HG03175 (cell line): ENCODE measurements around the gene IDH1.
"Not testable (repeated sequence)": the region's sequence is repeated elsewhere in the genome, so short reads cannot be mapped to it uniquely, and the experiment has no call there.

Source experiments
- ATAC-seq: cut with Tn5 transposase; IDR thresholded peaks from one replicate; pipeline ENCODE4 v1.9.1; 2021; ENCODE audit warnings: mild to moderate bottlenecking, moderate library complexity; ENCODE audit not compliant: unreplicated experiment

The IDH1 gene

DNA sequence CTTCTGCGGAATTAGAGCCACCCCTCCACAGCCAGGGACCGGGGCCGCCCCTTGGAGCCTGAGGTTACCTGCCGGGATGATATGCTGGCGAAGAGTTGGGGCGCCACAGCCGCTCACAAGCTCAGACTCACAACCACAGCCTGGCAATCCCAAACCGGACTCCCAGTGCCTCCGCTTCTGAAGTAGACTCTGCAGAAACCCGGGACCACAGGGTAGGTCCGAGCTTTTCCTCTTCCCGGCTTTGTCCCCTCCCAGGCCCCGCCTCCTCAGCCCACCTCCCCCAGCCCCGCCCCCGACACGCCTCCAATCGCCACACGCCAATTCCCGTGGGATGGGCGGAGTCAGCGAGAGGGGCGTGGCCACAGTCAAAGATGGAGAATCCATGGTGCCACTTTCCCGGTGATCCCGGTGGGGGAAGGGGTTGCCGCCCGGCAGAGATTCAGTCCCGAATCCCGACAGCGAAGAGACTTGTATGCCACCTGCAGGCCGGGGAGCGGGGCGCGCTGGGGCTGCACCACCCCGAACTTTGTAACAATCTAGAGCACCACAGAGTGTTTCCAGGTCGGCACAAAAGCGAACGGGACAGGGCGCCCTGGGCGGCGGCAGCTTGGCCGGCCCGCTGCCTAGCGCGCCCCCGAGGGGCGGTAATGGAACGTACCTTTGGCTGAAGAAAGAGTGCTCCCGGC is at the start of gene IDH1:
Gene IDH1, minus strand, starts transcription at position 201 of the 686 bp plus-strand sequence. CDS start 3,520 bp downstream, outside the sequence.
- ATAC-seq: peak; percentile 79

DNA sequence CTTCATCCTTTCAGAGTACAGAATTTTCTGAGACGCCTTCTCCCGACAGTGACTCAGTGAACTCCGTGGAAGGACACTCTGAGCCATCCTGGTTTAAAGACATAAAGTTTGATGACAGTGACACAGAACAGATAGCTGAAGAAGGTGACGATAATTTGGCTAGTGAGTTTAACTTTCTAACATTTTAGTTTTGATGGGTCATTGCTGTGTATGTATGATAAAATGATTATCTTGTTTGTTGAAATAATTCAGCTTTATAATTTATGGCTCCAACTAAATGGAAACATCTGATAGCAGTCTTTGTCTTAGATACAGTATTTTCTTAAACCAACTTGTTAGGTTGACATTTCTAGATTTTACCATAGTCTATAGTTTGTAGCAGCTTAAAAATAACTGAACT is 49.3 kb upstream of the IDH1 start:
- ATAC-seq: no peak

DNA sequence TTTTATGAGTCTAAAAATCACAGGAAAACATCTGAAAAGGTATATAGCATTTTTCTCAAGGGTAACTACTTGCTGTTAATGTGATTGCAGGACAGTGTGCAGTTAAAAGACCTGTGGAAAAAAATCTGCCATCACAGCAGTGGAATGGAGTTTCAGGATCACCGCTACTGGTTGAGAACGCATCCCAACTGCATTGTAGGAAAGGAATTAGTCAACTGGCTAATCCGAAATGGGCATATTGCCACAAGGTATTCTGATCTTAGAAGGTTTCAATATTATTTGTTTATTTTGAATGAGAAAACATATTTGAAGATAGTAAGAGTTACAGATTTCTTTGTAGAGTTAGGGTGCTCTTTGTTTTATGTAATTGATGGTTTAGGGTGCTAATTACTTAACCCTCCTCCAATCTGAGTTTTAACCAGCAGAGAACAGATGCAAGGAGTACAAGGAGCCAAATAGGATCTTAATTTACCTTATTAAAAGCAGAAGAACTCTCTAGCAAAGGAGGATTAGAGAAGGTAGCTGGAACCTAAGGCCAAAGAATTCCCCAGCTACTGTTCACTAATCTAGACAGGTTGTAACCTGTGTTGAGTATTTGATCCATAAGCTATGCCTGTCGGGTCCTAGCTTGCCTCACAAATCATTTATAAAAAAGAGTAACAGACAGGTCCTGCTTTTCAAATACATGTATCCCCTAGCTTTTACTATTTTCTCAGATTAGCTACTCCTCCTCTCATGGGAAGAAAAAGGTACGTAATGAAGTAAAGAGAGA is 46.2 kb upstream of the IDH1 start:
- ATAC-seq: no peak

- ATAC-seq: no peak
Measured at GRCh38 chr2:208297961-208298360, 43.1 kb upstream of the IDH1 start.

DNA sequence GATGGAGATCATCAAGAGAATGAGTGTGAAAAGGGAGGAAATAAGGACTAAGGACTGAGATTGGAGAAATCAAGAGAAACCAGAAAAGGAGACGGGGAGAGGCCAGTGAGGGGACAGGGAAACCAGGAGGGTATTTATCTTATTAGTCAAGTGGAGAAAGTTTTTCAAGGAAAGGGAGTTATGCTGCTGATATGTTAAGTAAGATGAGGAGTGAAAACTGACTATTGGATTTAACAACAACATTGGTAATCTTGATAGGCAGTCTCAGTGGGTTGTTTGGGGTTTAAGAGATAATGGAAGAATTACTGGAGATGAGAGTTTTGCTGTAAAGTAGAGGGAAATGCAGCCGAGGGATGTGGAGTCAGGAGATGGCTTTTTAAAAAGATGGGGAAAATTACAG is 41.7 kb upstream of the IDH1 start:
- no peak for ATAC-seq

- no peak for ATAC-seq
Measured at GRCh38 chr2:208295834-208296233, 41.0 kb upstream of the IDH1 start.

GRCh38 chr2:208294482-208295024 is 39.7 kb upstream of the IDH1 start:
- ATAC-seq: no peak

- no peak for ATAC-seq
Measured at GRCh38 chr2:208285853-208286252, 31.0 kb upstream of the IDH1 start.

GRCh38 chr2:208280933-208281332 is 26.1 kb upstream of the IDH1 start:
- ATAC-seq: no peak

- ATAC-seq: no peak
Measured at GRCh38 chr2:208280234-208280633, 25.4 kb upstream of the IDH1 start.

GRCh38 chr2:208279236-208279635 is 24.4 kb upstream of the IDH1 start:
- ATAC-seq: no peak

GRCh38 chr2:208278549-208278948 is 23.7 kb upstream of the IDH1 start:
- ATAC-seq: no peak

DNA sequence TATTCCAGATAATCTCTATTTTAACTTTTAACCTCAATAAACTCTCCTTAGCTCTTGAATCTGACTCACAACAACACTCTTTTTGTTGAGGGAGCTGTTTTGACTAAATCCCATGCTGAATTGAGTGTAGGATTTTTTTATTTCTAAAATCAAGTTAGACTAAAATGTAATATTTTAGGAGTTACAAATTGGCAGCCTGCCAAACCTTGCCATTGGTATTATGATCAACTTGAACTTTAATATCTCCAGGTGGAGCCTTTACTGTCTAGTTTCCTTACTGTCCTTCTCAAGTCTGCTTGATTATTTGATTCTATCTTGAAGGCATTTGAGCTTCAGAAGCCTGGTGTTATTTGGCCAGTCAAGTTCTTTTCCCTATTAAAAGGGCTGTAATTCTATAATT is 19.9 kb upstream of the IDH1 start:
- no peak for ATAC-seq

- ATAC-seq: no peak
Measured at GRCh38 chr2:208269091-208269490, 14.2 kb upstream of the IDH1 start.

- ATAC-seq: no peak
Measured at GRCh38 chr2:208268156-208268952, 13.5 kb upstream of the IDH1 start.

- not testable (repeated sequence) for ATAC-seq
Measured at GRCh38 chr2:208267526-208267925, 12.7 kb upstream of the IDH1 start.

DNA sequence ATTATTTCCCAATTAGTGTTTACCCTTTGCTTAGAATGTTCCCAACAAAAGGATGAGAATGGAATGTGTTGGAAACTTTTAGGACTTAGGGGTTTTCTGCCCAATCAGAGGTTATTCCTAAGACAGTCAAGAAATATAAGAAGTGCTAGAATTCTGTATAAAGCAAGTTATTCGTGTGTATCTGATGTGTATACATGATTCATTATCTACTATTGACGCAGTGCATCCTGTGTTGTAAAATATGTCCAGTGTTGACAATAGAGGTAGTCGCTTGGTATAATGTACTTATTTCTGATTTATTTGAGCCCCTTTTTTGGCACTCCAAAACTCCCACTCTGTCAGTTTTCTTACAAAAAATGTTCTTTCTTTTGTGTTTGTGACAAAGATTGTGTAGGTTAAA is 12.1 kb upstream of the IDH1 start:
- no peak for ATAC-seq

- peak; percentile 16 for ATAC-seq
Measured at GRCh38 chr2:208266553-208266893, 11.7 kb upstream of the IDH1 start.

GRCh38 chr2:208265801-208266552 is 11.1 kb upstream of the IDH1 start, which contains the start of gene PIKFYVE:
PIKFYVE (plus strand) TSS chr2:208266255; CDS start chr2:208271520, 5,265 bp downstream.
- peak; percentile 83 for ATAC-seq

DNA sequence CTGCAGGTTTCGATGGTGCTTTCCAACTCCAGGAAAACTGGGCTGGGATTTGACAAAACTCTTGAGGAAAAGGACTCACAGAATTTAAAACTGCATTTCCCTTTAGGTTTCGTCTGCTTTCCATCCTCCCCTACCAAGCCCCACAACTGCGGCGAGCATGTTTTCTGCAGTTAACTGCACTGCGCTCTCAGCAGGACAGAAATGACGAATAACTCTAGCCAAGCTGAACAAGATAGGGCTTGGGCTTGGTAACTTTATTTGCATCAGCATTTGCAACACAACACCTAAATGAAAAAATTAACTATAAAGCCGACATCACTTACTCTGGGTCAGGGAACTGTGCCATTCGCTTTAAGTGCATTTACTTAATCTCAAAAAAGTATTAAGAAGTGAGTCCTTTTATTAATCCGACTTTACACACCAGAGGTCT is 10.5 kb upstream of the IDH1 start:
- ATAC-seq: peak; percentile 47
